ENCODE results near the gene SOAT2. TPM values are rescaled to one million over a fixed set of nuclear protein-coding genes. Genes with fewer than 3 reads are reported as not detected.

SOAT2 gene
- total RNA-seq, 4 donors from 2014 or later: 0.82 TPM; not detected in 3

- Histone ChIP-seq H3K27ac (peak overlapping the region; percentile 86 to 89), H3K27me3 (no peaks in the 10 kb centered on the region), H3K9me3 (no peaks in the 10 kb centered on the region), H3K4me1 (peaks cover 17 to 19% of the 10 kb centered on the region in 2 donors), H3K36me3 (no peaks in the 10 kb centered on the region), H3K4me3 (no peak overlapping the region)
- intact Hi-C loops (cut with DNase I; ENCODE audit: low total_unique reads): loop anchor here (10.0 kb wide), 1 partner anchor 125 kb away; no protein-coding TSS in a partner anchor
- TF ChIP-seq, protein P1, sequence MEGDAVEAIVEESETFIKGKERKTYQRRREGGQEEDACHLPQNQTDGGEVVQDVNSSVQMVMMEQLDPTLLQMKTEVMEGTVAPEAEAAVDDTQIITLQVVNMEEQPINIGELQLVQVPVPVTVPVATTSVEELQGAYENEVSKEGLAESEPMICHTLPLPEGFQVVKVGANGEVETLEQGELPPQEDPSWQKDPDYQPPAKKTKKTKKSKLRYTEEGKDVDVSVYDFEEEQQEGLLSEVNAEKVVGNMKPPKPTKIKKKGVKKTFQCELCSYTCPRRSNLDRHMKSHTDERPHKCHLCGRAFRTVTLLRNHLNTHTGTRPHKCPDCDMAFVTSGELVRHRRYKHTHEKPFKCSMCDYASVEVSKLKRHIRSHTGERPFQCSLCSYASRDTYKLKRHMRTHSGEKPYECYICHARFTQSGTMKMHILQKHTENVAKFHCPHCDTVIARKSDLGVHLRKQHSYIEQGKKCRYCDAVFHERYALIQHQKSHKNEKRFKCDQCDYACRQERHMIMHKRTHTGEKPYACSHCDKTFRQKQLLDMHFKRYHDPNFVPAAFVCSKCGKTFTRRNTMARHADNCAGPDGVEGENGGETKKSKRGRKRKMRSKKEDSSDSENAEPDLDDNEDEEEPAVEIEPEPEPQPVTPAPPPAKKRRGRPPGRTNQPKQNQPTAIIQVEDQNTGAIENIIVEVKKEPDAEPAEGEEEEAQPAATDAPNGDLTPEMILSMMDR (IDR thresholded peaks at IDR 0.05): no peak
- TF ChIP-seq POLR2A (IDR thresholded peaks at IDR 0.05): no peak
- DNase-seq: peak; percentile 61 to 82
Measured at GRCh38 chr12:53069621-53070410, 33.5 kb upstream of the SOAT2 start.

GRCh38 chr12:53070877-53071492 lies 32.3 kb upstream of the SOAT2 start:
- peaks cover 17 to 19% of the 10 kb centered on the region in 2 donors for H3K4me1 ChIP-seq
- no peaks in the 10 kb centered on the region for H3K27me3 ChIP-seq
- H3K9me3 ChIP-seq: no peaks in the 10 kb centered on the region
- no peak for TF ChIP-seq POLR2A (IDR thresholded peaks at IDR 0.05)
- TF ChIP-seq, protein P1 (IDR thresholded peaks at IDR 0.05): no peak
- DNase-seq: peak; percentile 18 to 28
- H3K27ac ChIP-seq: peak overlapping the region; percentile 86 to 89
- no peaks in the 10 kb centered on the region for H3K36me3 ChIP-seq
- intact Hi-C loops (cut with DNase I; ENCODE audit: low total_unique reads): no loop called here
- no peak overlapping the region for H3K4me3 ChIP-seq

DNA sequence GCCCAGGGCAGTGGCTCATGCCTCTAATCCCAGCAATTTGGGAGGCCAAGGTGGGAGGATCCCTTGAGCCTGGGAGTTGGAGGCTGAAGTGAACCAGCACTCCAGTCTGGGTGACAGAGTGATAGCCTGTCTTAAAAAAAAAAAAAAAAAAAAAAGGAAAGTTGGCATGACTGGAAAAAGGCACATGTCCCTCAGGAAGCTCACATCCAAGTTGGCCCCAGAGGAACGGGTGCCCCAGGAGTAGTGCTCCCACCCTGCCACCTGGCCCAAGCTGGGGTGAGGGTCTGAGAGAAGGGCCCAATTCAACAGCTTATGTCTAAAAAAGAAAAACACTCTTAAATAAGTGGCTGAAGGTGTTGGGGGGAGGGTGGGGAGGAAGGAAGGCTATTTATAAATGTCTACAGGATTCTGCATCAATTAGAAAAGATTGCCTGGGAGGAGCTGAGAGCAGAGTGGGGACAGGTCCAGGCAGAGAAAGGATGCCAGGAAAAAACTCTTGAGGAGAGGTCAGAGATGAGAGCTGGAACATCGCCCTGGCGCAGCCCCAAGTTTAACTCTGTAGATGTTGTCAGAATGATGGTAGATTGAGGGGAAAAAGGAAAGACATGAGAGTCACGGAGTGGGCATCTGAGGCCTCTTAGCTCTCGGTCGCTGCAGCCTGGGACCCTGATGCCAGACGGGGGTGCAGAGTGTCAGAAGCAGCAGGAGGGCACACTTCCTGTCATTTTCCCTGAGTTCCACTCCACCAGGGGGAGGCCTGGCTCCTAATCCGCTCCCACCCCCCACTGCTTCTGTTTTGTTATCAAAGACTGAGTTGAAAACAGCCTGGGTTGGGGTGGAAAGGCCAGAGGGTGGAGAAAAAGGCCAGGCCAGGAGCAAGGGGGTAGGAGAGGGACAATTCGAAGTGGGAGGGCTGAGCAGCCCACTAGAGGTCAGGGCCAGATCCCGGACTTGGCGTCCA lies 31.4 kb upstream of the SOAT2 start:
- Histone ChIP-seq H3K27ac (peak overlapping the region; percentile 86 to 89), H3K4me3 (no peak overlapping the region), H3K36me3 (no peaks in the 10 kb centered on the region), H3K4me1 (peaks cover 17 to 19% of the 10 kb centered on the region in 2 donors), H3K27me3 (no peaks in the 10 kb centered on the region), H3K9me3 (no peaks in the 10 kb centered on the region)
- no peak for TF ChIP-seq POLR2A (IDR thresholded peaks at IDR 0.05)
- TF ChIP-seq, protein P1 (IDR thresholded peaks at IDR 0.05): peak in 1 of 4 experiments; percentile 31
- intact Hi-C loops (cut with DNase I; ENCODE audit: low total_unique reads): no loop called here
- peak; percentile 95 for DNase-seq

- TF ChIP-seq, protein P1 (IDR thresholded peaks at IDR 0.05): no peak
- TF ChIP-seq POLR2A (IDR thresholded peaks at IDR 0.05): no peak
- H3K36me3 ChIP-seq: no peaks in the 10 kb centered on the region
- DNase-seq: peak; percentile 61
- H3K27ac ChIP-seq: peak overlapping the region; percentile 56 to 72
- intact Hi-C loops (cut with DNase I; ENCODE audit: low total_unique reads): no loop called here
- H3K27me3 ChIP-seq: no peaks in the 10 kb centered on the region
- H3K4me3 ChIP-seq: no peak overlapping the region
- peaks cover 19 to 26% of the 10 kb centered on the region in 2 donors for H3K4me1 ChIP-seq
- H3K9me3 ChIP-seq: no peaks in the 10 kb centered on the region
Measured at GRCh38 chr12:53073881-53074280, 29.4 kb upstream of the SOAT2 start.

Data from uterus (tissue), 4 donors.